ENCODE data around the gene FKBP4.

Gene FKBP4

GRCh38 chr12:2785017-2785416, 9.8 kb upstream of the FKBP4 start:
- Histone ChIP-seq H3K4me3 (ENCODE audit: low read depth, low read length) (no peak overlapping the region), H3K36me3 (ENCODE audit: control insufficient read depth, insufficient read depth, low read length) (no peaks in the 10 kb centered on the region), H3K27me3 (ENCODE audit: control insufficient read depth, insufficient read depth, low read length) (peaks cover 18% of the 10 kb centered on the region), H3K4me1 (ENCODE audit: control insufficient read depth, insufficient read depth, low read length) (peaks cover 3% of the 10 kb centered on the region), H3K9ac (ENCODE audit: low read depth, low read length) (no peak overlapping the region), H3K9me3 (ENCODE audit: control insufficient read depth, insufficient read depth, low read length) (no peaks in the 10 kb centered on the region)

- Histone ChIP-seq H3K4me1 (ENCODE audit: control insufficient read depth, insufficient read depth, low read length) (no peaks in the 10 kb centered on the region), H3K9me3 (ENCODE audit: control insufficient read depth, insufficient read depth, low read length) (no peaks in the 10 kb centered on the region), H3K27me3 (ENCODE audit: control insufficient read depth, insufficient read depth, low read length) (peaks cover 4% of the 10 kb centered on the region), H3K36me3 (ENCODE audit: control insufficient read depth, insufficient read depth, low read length) (no peaks in the 10 kb centered on the region), H3K9ac (ENCODE audit: low read depth, low read length) (no peak overlapping the region), H3K4me3 (ENCODE audit: low read depth, low read length) (no peak overlapping the region)
Measured at GRCh38 chr12:2791089-2791488, 3.7 kb upstream of the FKBP4 start.

GRCh38 chr12:2792671-2793500, 1.9 kb upstream of the FKBP4 start:
- no peaks in the 10 kb centered on the region for H3K4me1 ChIP-seq (ENCODE audit: control insufficient read depth, insufficient read depth, low read length)
- H3K9me3 ChIP-seq (ENCODE audit: control insufficient read depth, insufficient read depth, low read length): no peaks in the 10 kb centered on the region
- peaks cover 7% of the 10 kb centered on the region for H3K36me3 ChIP-seq (ENCODE audit: control insufficient read depth, insufficient read depth, low read length)
- peaks cover 4% of the 10 kb centered on the region for H3K27me3 ChIP-seq (ENCODE audit: control insufficient read depth, insufficient read depth, low read length)
- H3K4me3 ChIP-seq (ENCODE audit: low read depth, low read length): no peak overlapping the region
- no peak overlapping the region for H3K9ac ChIP-seq (ENCODE audit: low read depth, low read length)

GRCh38 chr12:2793561-2793960, 1.2 kb upstream of the FKBP4 start:
- Histone ChIP-seq H3K9ac (ENCODE audit: low read depth, low read length) (peak overlapping the region; percentile 73), H3K4me3 (ENCODE audit: low read depth, low read length) (peak overlapping the region; percentile 66), H3K36me3 (ENCODE audit: control insufficient read depth, insufficient read depth, low read length) (peaks cover 13% of the 10 kb centered on the region), H3K9me3 (ENCODE audit: control insufficient read depth, insufficient read depth, low read length) (no peaks in the 10 kb centered on the region), H3K4me1 (ENCODE audit: control insufficient read depth, insufficient read depth, low read length) (no peaks in the 10 kb centered on the region), H3K27me3 (ENCODE audit: control insufficient read depth, insufficient read depth, low read length) (peaks cover 4% of the 10 kb centered on the region)

GRCh38 chr12:2794191-2794735, 507 bp upstream of the FKBP4 start:
- Histone ChIP-seq H3K27me3 (ENCODE audit: control insufficient read depth, insufficient read depth, low read length) (peaks cover 4% of the 10 kb centered on the region), H3K4me3 (ENCODE audit: low read depth, low read length) (peak overlapping the region; percentile 66), H3K9ac (ENCODE audit: low read depth, low read length) (peak overlapping the region; percentile 73), H3K4me1 (ENCODE audit: control insufficient read depth, insufficient read depth, low read length) (no peaks in the 10 kb centered on the region), H3K36me3 (ENCODE audit: control insufficient read depth, insufficient read depth, low read length) (peaks cover 20% of the 10 kb centered on the region), H3K9me3 (ENCODE audit: control insufficient read depth, insufficient read depth, low read length) (no peaks in the 10 kb centered on the region)

GRCh38 chr12:2795291-2796186, 769 bp downstream of the FKBP4 start:
- H3K36me3 ChIP-seq (ENCODE audit: control insufficient read depth, insufficient read depth, low read length): peaks cover 33% of the 10 kb centered on the region
- H3K4me3 ChIP-seq (ENCODE audit: low read depth, low read length): peak overlapping the region; percentile 94
- H3K9me3 ChIP-seq (ENCODE audit: control insufficient read depth, insufficient read depth, low read length): no peaks in the 10 kb centered on the region
- peak overlapping the region; percentile 60 for H3K9ac ChIP-seq (ENCODE audit: low read depth, low read length)
- H3K4me1 ChIP-seq (ENCODE audit: control insufficient read depth, insufficient read depth, low read length): no peaks in the 10 kb centered on the region
- peaks cover 4% of the 10 kb centered on the region for H3K27me3 ChIP-seq (ENCODE audit: control insufficient read depth, insufficient read depth, low read length)

- Histone ChIP-seq H3K4me3 (ENCODE audit: low read depth, low read length) (peak overlapping the region; percentile 94), H3K36me3 (ENCODE audit: control insufficient read depth, insufficient read depth, low read length) (peaks cover 39% of the 10 kb centered on the region), H3K4me1 (ENCODE audit: control insufficient read depth, insufficient read depth, low read length) (no peaks in the 10 kb centered on the region), H3K9ac (ENCODE audit: low read depth, low read length) (peak overlapping the region; percentile 60), H3K9me3 (ENCODE audit: control insufficient read depth, insufficient read depth, low read length) (no peaks in the 10 kb centered on the region), H3K27me3 (ENCODE audit: control insufficient read depth, insufficient read depth, low read length) (peaks cover 4% of the 10 kb centered on the region)
Measured at GRCh38 chr12:2796187-2796666, 1.5 kb downstream of the FKBP4 start.

GRCh38 chr12:2797721-2798418, 3.1 kb downstream of the FKBP4 start:
- Histone ChIP-seq H3K36me3 (ENCODE audit: control insufficient read depth, insufficient read depth, low read length) (peaks cover 48% of the 10 kb centered on the region), H3K9ac (ENCODE audit: low read depth, low read length) (no peak overlapping the region), H3K4me3 (ENCODE audit: low read depth, low read length) (no peak overlapping the region), H3K4me1 (ENCODE audit: control insufficient read depth, insufficient read depth, low read length) (no peaks in the 10 kb centered on the region), H3K9me3 (ENCODE audit: control insufficient read depth, insufficient read depth, low read length) (no peaks in the 10 kb centered on the region), H3K27me3 (ENCODE audit: control insufficient read depth, insufficient read depth, low read length) (no peaks in the 10 kb centered on the region)

GRCh38 chr12:2800046-2800570, 5.3 kb downstream of the FKBP4 start:
- H3K36me3 ChIP-seq (ENCODE audit: control insufficient read depth, insufficient read depth, low read length): peaks cover 64% of the 10 kb centered on the region
- H3K4me1 ChIP-seq (ENCODE audit: control insufficient read depth, insufficient read depth, low read length): no peaks in the 10 kb centered on the region

GRCh38 chr12:2801044-2801783, 6.4 kb downstream of the FKBP4 start:
- no peak overlapping the region for H3K9ac ChIP-seq (ENCODE audit: low read depth, low read length)
- no peaks in the 10 kb centered on the region for H3K9me3 ChIP-seq (ENCODE audit: control insufficient read depth, insufficient read depth, low read length)
- no peaks in the 10 kb centered on the region for H3K4me1 ChIP-seq (ENCODE audit: control insufficient read depth, insufficient read depth, low read length)
- H3K36me3 ChIP-seq (ENCODE audit: control insufficient read depth, insufficient read depth, low read length): peaks cover 64% of the 10 kb centered on the region
- H3K4me3 ChIP-seq (ENCODE audit: low read depth, low read length): no peak overlapping the region
- no peaks in the 10 kb centered on the region for H3K27me3 ChIP-seq (ENCODE audit: control insufficient read depth, insufficient read depth, low read length)

More at GRCh38 chr12:2800046-2800570, 5.3 kb downstream of the FKBP4 start:
- no peak overlapping the region for H3K9ac ChIP-seq (ENCODE audit: low read depth, low read length)
- no peak overlapping the region for H3K4me3 ChIP-seq (ENCODE audit: low read depth, low read length)
- H3K27me3 ChIP-seq (ENCODE audit: control insufficient read depth, insufficient read depth, low read length): no peaks in the 10 kb centered on the region
- H3K9me3 ChIP-seq (ENCODE audit: control insufficient read depth, insufficient read depth, low read length): no peaks in the 10 kb centered on the region
